Measurements from ENCODE around the gene KCNJ5.

Gene KCNJ5

DNA sequence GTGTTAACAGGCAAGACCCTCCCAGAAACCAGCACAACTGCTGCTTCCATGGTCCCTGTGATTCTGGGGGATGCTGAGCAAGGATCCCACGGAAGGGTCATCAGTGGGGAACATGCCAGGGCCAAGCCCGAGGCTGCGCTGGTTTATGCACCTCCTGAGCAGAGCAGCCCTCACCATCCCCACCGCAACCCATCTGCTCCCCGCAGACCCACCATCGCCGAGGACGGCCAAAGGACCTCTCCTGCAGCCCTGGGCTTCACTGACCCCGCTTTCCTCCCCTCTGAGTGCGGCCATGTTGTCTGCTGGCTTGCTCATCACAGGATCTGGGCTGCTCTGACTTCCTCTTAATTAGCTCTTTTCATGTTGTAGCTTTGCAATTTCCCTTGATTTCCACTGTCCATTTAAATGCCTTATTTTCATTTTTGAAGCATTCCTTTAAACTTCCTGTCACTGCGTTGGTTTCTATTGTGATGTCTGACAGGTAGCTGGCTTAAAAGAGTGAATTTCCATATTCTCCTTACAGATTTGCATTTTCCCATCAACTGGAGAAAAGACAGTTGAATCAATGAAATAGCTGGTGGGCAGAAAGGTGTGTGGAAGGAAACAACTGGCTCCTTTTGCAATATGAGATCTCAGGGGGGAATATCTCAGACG lies 36.7 kb downstream of the KCNJ5 start:
- DNase-seq (ENCODE audit: low read depth in 4 of 4, low spot score in 1 of 4): no peak

DNA sequence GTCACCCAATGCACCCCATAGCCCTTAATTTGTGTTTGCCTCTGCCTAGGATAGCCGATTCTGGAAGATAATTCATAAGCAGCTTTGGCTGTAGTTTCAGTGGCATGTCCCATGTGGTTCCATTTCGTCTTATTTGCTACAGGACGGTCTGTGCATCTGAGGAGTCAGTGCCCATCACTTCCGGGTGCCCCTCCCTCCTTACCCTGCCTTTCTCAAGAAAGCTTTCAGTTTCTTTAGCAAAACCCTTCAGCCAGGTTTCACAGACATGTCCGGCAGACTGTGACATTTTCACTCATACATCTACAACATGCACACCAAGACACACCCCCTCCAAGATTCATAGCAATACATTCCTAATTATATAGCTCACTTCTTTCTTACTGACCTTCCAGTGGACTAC lies 37.2 kb downstream of the KCNJ5 start:
- no peak for DNase-seq (ENCODE audit: low read depth in 4 of 4, low spot score in 1 of 4)

DNA sequence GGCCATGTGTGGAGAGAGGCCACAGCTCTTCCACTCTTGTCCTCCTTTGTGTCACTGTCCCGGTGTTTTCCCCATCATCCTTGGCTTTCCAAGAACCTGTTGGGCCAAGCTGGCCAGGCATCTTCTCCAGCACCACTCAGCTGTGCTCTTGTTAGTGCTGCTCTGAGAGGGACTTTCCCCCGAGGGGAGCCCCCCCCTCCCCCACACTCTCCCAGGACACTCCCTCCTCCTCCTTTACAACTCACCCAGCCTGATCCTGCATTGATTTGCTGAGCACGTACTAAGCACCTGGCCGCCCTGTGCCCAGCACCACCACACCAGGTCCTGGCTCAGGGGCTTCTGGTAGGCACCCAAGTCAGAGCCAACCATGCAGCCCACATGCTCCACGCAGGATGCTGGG lies 38.3 kb downstream of the KCNJ5 start:
- DNase-seq (ENCODE audit: low read depth in 4 of 4, low spot score in 1 of 4): no peak

DNA sequence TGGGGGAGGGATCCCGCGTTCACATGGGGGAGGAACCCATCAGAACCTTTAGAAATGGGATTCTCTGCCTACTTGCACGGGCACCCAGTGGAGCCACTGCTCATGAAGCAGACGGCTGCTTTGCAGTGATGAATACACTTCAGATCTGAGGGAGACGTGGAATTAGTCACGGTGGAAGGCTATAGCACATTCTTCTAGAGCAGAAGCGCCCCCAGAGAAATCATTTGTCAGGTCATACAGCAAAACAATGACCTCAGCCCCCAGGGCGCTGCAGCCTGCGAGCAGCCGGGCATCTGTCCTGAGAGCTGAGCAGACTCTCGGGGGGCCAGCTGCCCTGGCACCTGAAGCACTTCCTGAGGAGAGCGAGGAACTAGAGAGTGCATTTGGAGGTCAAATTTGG lies 38.8 kb downstream of the KCNJ5 start:
- DNase-seq (ENCODE audit: low read depth in 4 of 4, low spot score in 1 of 4): no peak

DNA sequence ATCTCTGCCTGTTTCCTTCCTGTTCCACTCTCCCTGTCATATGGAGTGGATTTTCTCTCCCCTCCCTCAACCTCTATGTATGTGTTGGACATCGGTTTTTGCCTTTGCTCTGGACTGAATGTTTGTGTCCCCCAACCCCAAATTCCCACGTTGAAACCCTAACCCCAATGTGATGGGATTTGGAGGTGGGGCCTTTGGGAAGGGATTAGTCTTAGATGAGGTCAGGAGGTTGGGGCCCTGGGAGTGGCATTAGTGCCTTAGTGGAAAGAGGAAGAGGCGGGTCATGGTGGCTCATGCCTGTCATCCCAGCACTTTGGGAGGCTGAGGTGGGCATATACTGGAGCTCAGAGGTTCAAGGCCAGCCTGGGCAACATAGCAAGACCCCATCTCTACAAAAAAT lies 39.9 kb downstream of the KCNJ5 start:
- DNase-seq (ENCODE audit: low read depth in 4 of 4, low spot score in 1 of 4): no peak

DNA sequence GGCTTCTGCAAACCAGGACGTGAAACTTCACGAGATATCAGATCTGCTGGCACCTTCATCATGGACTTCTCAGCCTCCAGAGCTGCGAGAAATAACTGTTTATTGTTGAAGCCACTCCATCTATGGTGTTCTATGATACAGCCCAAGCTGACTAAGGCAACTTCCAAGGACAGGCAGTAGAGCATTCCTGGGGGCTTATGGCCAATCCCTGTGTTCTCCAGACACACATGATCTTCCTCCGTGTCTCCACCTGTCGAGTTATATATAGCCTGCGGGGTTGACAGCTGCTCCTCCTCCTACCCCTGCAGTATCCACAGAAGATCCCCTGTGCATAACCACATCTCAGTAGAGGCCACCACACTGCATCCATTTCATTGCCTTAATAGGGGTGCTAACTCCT lies 40.5 kb downstream of the KCNJ5 start:
- DNase-seq (ENCODE audit: low read depth in 4 of 4, low spot score in 1 of 4): no peak

DNA sequence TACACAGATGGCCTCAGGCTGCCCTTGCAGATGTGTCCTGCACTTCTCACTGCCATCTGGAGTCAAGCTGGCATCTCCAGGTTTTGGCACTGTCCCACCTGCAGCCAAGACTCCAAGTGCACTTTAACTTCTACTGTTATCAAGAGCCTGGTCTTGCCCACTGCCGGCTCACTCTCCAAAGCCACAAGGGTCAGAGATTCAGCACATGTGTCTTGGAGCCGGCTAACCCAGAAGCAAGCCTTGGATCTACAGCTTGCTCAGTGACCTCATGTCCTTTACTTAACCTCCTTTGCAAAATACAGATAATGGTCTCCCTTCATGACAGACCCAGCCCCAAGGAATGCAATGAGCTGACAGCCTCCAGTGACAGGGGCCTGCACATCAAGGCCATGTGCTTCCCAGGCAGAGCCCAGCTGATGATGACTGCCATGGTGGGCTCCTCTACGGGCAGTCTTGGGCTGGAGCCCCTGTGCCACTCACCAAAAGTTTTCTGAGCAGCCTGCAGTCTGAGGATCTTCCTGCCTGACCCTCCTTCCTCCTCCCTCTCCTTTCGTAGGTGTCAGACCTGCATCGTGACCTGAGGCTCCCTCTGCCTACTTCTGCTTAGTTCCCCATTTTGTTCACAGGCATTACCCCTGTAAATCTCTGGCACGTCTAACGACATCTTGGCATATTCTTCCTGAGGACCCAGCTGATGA lies 42.5 kb downstream of the KCNJ5 start:
- no peak for DNase-seq (ENCODE audit: low read depth in 4 of 4, low spot score in 1 of 4)

DNA sequence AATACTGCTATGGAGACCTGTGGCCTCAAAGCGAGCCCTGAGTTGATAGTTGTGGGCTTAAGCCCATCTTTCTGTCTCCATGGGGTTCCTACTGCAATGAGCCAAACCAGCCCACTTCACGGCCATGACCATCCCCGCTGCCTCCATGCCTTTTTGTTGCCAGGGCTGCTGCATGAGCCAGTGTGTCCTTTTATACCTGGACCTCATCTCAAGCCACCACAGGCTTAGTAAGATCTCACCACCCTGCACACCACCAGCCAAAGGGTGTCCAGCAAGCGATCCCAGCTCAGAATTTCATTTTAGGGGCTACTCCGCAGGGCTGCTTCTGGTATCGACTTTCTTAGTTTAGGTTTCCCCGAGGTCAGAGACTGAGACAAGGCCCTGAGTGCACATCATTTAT lies 43.2 kb downstream of the KCNJ5 start:
- DNase-seq (ENCODE audit: low read depth in 4 of 4, low spot score in 1 of 4): no peak

DNA sequence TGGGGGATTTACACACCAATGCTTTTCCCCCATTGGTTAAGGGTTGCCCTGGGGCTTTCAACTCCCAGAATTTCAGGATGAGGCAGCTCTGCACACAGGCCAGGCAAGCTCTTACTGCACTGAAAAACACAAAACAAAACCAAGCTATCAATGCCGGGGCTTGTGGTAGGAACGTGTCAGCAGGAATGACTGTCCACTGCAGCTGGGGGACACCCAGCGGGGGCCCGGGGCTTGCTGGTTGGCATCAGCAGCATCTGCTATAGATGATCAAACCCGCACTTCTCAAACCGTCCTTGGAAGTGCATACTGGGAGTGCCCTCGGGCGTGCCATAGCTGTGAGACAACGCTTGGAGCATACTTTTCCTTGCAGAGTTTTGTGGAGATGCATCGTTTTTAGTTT lies 43.8 kb downstream of the KCNJ5 start:
- DNase-seq (ENCODE audit: low read depth in 4 of 4, low spot score in 1 of 4): no peak

DNA sequence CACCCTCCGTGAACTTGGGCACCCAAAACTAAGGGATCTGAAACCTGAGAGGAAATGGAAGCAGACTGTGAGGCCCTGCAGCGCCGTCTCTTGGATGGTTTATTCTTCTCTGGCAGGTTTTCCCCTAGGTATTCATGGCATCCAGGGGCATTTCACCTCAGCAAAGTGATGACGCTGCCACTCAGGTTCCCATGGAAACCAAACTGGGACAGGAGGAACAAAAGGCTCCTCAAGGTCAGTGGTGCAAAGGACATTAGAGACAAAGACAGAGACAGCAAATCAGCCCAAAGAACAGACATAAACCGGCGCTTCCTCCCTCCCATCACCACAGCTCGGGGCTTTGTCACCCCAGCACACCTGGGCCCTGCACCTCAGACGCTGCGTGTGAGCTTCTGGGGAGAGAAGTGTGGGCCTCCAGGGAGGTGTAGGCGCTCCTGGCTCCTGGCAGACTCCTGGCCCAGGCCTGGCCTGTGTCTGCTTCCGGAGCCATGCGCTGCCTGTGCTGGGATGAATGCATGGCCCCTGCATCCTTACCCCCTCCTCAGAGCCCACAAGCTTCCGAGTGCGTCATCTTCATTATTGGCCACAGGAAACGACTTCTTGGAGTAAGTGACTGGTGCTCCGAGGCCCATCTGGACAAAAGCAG lies 45.6 kb downstream of the KCNJ5 start:
- DNase-seq (ENCODE audit: low read depth in 4 of 4, low spot score in 1 of 4): no peak

DNA sequence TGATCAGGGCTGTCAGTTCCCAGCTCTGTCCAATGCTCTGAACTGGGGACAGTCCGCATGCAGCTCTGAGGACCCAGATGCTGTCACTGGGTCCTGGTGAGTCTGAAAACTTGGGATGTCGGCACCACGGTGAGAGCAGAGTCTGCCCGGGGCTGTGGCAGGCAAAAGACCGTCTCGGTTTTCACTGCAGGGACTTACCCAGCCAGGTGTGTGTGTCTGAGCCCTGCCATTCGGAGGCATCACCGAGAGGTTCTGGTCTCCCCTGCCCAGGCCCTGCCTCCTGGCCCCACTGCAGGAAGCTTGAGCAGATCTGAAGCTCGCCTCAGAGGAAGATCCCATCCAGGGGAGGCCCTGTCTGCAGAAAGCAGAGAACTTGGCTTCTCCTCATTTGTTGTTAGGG lies 46.3 kb downstream of the KCNJ5 start:
- no peak for DNase-seq (ENCODE audit: low read depth in 4 of 4, low spot score in 1 of 4)

DNA sequence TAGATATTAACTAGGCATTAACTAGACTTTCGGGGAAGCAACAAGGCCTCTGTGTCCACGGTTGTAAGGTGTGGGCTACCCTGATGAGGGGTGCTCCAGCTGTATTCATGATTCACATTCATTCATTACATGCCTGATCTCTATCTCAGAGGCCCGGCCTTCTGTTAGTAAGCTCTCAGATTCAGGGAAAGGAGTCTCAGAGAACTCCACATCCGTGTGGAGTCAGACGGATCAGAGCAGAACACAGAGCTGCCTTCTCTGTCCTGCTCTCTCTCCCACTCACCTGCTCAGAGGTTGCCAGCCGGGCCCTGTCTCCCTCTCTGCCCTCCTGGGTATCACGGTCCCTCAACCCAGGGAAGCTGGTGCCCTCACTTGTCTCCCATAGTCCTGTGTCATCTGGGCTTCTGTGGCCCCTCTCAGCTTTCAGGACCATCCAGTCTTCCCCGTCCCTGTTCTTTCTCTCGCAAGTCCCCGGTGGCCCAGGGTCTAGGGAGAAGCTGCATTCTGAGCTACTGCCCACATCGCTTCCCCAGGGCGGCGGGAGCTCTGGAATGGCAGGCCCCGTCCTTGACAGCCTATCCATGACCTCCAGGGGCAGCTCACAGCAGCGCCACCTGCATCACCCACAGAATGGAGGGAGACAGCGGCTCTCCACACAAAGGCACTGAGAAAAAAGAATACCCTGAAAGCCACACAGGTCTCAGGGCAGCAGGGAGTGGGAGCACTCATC lies 47.2 kb downstream of the KCNJ5 start:
- DNase-seq (ENCODE audit: low read depth in 4 of 4, low spot score in 1 of 4): no peak

DNA sequence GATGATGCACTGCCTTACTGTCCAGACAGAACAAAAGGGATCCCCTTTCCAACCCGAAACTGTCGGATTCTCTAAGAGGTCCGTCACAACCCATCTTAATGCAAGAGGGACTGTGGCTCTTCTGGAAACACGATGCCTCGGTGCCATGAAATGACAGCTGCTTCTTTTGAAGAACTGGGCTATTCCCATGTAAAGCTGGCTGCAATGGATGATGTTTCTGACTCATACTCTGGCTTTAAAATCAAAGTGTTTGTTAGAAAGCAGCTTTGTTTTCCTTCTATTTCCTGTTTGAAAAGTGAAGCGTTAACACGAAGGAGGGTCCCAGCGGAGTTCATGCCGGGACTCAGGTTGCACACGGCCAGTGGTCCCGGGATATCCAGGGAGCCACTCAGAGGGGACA lies 48.4 kb downstream of the KCNJ5 start:
- no peak for DNase-seq (ENCODE audit: low read depth in 4 of 4, low spot score in 1 of 4)

DNA sequence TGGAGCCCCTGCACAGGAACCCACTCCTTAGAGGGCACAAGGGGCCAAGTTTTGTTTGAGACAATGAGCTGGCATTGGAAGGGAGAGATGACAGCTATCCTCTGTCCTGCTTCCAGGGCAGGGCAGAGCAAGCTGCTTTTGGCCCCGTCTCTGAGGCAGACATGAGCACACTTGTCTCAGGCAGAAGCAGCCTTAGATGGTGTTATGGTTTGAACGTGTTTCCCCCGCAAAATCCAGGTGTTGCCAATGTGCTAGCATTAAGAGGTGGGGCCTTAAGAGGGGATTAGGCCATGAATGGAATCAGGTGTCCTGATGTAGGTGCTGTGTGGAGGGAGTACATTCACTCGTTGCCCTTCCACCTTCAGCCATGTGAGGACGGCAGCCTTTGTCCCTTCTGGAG lies 49.0 kb downstream of the KCNJ5 start:
- DNase-seq (ENCODE audit: low read depth in 4 of 4, low spot score in 1 of 4): no peak

DNA sequence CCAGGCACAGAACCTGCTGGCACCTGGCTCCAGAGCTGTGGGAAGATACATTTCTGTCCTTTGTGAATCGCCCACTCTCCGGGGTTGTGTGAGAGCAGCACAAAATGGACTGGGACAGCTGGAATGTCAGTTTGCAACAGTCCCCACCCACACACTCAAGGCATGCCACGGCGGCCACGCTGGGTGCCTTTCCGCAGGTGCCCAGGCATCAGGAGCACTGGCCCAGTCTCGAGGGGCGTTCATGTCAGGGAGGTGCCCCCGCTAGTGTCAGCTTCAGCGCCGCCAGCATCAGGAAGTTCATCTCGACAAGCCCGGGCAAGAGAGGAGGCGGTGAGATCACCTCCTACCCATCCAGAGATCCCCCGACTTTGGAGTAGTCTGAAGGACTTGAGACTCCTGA lies 49.4 kb downstream of the KCNJ5 start:
- no peak for DNase-seq (ENCODE audit: low read depth in 4 of 4, low spot score in 1 of 4)

DNA sequence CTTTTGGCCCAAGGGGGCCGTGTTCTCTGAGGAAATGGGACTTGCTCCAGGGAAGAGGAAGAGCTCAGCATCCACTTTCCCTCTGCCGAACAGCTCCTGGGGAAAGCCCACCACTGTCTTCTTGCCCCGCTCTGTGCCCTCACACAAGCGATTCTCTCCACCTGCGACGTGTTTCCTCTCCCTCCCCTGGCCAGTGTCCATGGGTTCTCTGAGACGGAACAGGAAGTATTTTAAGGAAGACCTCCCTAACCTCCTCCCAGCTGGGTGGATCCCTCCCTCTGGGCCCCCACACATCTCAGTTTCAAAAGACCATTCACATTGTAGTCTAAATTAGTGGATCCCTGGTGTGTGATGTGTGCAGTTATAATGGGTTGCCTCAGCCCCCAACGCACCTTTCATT lies 50.0 kb downstream of the KCNJ5 start:
- no peak for DNase-seq (ENCODE audit: low read depth in 4 of 4, low spot score in 1 of 4)

DNA sequence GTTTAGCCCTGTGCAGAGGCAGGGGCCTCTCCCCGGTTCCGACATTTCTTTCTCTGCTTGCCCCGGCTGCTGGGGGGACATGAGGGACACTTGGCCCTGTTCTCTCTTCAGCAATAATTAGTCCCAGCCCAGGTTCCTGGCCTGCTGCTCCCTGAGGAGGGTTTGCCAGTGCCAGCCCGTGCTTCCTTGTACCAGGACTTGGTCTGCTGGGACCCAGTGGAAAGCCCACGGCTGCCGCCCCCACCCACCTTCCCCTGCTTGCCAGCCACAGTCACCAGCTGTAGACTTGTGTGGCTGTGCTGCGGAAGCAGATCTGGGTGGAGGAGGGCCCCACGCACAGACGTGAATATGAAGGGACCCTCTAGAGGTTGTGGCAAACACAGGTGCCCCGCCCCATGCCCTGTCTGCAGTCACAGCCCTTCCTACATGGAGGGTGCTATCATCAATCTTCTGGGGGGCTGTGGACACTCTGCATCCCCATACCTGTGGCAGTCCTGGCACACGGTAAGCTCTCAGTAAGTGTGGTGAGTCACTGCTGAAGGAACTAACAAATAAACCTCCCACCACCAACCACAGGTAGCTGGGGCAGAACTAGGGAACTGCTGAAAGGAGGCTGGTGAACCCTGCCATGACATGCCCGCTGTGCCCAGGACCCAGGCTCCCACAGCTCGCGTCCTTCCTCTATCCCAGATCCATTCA lies 50.6 kb downstream of the KCNJ5 start:
- no peak for DNase-seq (ENCODE audit: low read depth in 4 of 4, low spot score in 1 of 4)

DNA sequence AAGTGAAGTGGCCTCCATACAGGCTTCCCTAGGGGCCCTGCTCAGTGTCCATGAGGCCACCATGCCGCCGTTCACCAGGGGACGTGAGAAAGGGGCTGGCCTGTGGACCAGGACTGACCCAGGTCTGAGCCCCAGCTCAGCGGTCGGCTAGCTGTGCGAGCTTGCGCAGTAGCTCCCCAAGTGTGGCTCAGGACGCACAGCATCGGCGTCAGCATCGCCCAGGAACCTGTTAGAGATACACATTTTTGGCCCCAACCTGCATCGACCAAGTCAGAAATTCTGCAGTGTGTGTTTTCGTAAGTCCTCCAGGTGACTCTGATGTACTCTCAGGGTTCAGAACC lies 51.1 kb downstream of the KCNJ5 start:
- DNase-seq (ENCODE audit: low read depth in 4 of 4, low spot score in 1 of 4): no peak

DNA sequence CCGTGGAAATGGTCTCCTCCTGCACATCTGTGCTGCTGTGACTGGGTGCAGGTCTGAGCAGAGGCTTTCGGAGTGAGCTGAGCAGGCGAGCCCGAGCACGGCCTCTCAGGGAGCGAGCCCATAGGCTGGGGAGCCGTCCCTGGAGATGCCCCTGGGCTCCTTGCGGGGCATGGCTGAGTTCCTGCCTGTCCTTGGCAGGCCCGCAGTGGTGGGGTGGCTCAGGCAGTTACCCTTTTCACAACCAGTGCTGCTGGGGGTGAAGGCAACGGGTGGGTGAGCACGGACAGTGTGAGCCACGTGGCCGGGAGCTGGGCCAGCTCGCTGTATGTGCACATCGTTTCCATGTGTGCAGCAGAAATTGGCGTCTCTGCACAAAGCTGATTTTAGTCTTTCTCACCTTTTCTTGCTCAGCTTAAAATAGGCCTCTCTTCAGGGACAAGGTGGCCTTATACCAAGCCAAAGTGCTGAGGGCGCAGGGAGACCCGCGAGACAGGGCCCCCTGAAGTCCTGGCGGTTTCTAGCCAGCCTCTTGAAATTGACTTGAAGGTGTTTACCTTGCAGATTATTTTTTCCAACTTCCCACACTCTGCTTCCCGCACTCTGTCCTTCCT lies 51.8 kb downstream of the KCNJ5 start, which contains the start of gene TP53AIP1:
TSS of gene TP53AIP1 (minus strand) at position 55 of the 611 bp plus-strand sequence. CDS start 5,053 bp downstream, outside the sequence.
- DNase-seq (ENCODE audit: low read depth in 4 of 4, low spot score in 1 of 4): no peak

DNA sequence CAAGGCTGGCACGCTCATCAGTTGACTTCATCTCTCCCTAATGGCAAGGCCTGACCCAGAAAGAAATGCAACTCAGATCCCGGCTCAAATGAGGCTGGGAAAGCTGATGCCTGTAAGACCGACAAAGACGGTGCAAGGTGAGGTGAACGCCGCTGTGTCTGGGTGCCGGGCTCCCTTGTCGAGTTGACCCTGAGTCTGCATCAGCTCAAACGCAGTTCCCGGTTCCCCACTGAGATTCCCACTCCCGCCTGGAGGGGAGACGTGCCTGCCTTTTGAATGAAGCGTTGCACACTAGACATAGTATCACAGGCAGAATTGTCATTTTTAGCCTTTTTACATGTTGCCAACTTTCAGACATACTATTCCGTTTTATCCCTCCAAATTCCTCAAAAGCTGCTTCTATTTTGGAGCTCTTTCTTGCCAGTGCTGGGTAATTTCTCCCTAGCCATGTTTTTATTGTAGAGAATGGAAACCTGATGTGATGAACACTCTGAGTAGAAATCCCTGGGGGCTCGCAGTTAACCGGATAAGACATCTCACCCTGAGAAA lies 52.3 kb downstream of the KCNJ5 start:
- no peak for DNase-seq (ENCODE audit: low read depth in 4 of 4, low spot score in 1 of 4)

DNA sequence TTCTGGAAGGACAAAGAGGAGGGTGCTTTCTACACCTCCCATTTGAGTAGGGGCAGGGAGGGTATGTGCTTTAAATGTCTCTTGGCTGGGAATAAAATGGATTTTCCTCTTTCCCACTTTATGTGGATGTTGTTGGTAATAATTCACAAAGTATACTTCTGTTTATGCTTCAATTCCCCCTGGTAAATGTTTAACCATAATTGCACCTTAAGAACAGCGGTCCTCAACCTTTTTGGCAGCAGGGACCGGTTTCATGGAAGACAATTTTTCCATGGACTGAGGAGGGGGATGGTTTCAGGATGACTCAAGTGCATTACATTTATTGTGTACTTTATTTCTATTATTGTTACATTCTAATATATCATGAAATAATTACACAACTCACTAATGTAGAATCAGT lies 55.5 kb downstream of the KCNJ5 start:
- DNase-seq (ENCODE audit: low read depth in 4 of 4, low spot score in 1 of 4): no peak

Data from stimulated activated CD4-positive, alpha-beta T cell treated with anti-CD3 and anti-CD28 coated beads, Interleukin-1b, Interleukin-23, amount 100 ng/mL, for 24 hours (primary cell).